MM.1S (cell line): ENCODE measurements around the gene ATAD3A.
A peak's percentile ranks its signal among the peaks of the same experiment; 100 is the strongest.

Experiments
- DNase-seq: peaks from one replicate; pipeline ENCODE4 v3.0.0-alpha.2; 2015
- H2AFZ ChIP-seq: fragments of 300-600 bp; sonication (generic); 2 replicates; pipeline ENCODE4 v1.6.0; 2016; ENCODE audit warnings: antibody characterized with exemption, low read length
- H3F3A ChIP-seq: fragments of 300-600 bp; sonication (generic); 2 replicates; pipeline ENCODE4 v1.6.1; 2016; ENCODE audit warnings: mild to moderate bottlenecking, antibody characterized with exemption, low read length, moderate library complexity, mixed read lengths; ENCODE audit not compliant: insufficient read depth
- H3K27ac ChIP-seq: fragments of 300-600 bp; sonication (generic); 2 replicates; pipeline ENCODE4 v1.5.1; 2016; ENCODE audit warnings: mild to moderate bottlenecking, low read length
- H3K27me3 ChIP-seq: fragments of 300-600 bp; sonication (generic); replicated peaks from 2 replicates; pipeline ENCODE4 v1.6.0; 2016; ENCODE audit warnings: low read length; ENCODE audit not compliant: insufficient read depth
- H3K36me3 ChIP-seq: fragments of 300-600 bp; sonication (generic); replicated peaks from 2 replicates; pipeline ENCODE4 v1.6.1; 2016; ENCODE audit warnings: mild to moderate bottlenecking, low read length, mixed read lengths; ENCODE audit not compliant: insufficient read depth
- H3K4me1 ChIP-seq: fragments of 300-600 bp; sonication (generic); 2 replicates; pipeline ENCODE4 v1.6.1; 2016; ENCODE audit warnings: low read length, mixed read lengths
- H3K4me2 ChIP-seq: fragments of 300-600 bp; sonication (generic); 2 replicates; pipeline ENCODE4 v1.6.0; 2016; ENCODE audit warnings: low read depth, low read length
- H3K4me3 ChIP-seq: fragments of 300-600 bp; sonication (generic); 2 replicates; pipeline ENCODE4 v1.5.1; 2016; ENCODE audit warnings: low read length, mixed read lengths
- H3K79me2 ChIP-seq: fragments of 300-600 bp; sonication (generic); 2 replicates; pipeline ENCODE4 v1.6.1; 2016; ENCODE audit warnings: mixed run types, low read length, mixed read lengths
- H3K9ac ChIP-seq: fragments of 300-600 bp; sonication (generic); 2 replicates; pipeline ENCODE4 v1.6.1; 2016; ENCODE audit warnings: low read length, mixed read lengths
- H3K9me2 ChIP-seq: fragments of 300-600 bp; sonication (generic); replicated peaks from 2 replicates; pipeline ENCODE4 v1.6.1; 2016; ENCODE audit warnings: mild to moderate bottlenecking, low read length, mixed read lengths; ENCODE audit not compliant: insufficient read depth
- H3K9me3 ChIP-seq: fragments of 300-600 bp; sonication (generic); replicated peaks from 2 replicates; pipeline ENCODE4 v1.6.1; 2016; ENCODE audit warnings: mild to moderate bottlenecking, low read length, mixed read lengths; ENCODE audit not compliant: insufficient read depth
- H4K20me1 ChIP-seq: fragments of 300-600 bp; sonication (generic); 2 replicates; pipeline ENCODE4 v1.6.1; 2016; ENCODE audit warnings: mild to moderate bottlenecking, low read length, moderate library complexity, mixed read lengths; ENCODE audit not compliant: insufficient read depth
- CTCF ChIP-seq: fragments of 300-600 bp; sonication (generic); IDR thresholded peaks from 2 replicates; pipeline ENCODE4 v1.5.1; 2016; ENCODE audit warnings: antibody characterized with exemption, low read length, mixed read lengths
- EZH2 ChIP-seq: fragments of 300-600 bp; sonication (generic); optimal IDR thresholded peaks from 2 replicates; pipeline ENCODE3; 2017; ENCODE audit warnings: low read depth, mild to moderate bottlenecking, antibody characterized with exemption, low read length, mixed read lengths
- EZH2phosphoT487 ChIP-seq: fragments of 300-600 bp; sonication (generic); IDR thresholded peaks from 2 replicates; pipeline ENCODE4 v1.6.1; 2018; ENCODE audit warnings: antibody characterized with exemption, low read length

ATAD3A gene

GRCh38 chr1:1547476-1547875 is 35.5 kb downstream of the ATAD3A start:
- H4K20me1 ChIP-seq, result no peaks in the 10 kb centered on the region
- DNase-seq, result no peak
- H3K9me2 ChIP-seq, result no peaks in the 10 kb centered on the region
- TF ChIP-seq CTCF, result no peak
- no peak for TF ChIP-seq EZH2
- no peak for TF ChIP-seq EZH2phosphoT487
- H3K9me3 ChIP-seq, result no peaks in the 10 kb centered on the region
- no peaks in the 10 kb centered on the region for H3K27me3 ChIP-seq
- H3K4me2 ChIP-seq, result no peak overlapping the region
- no peak overlapping the region for H3K9ac ChIP-seq
- no peaks in the 10 kb centered on the region for H3K36me3 ChIP-seq
- H2AFZ ChIP-seq, result no peak overlapping the region
- H3K4me3 ChIP-seq, result no peak overlapping the region
- H3K79me2 ChIP-seq, result 0 out of 2 replicates have a peak, but pooled peaks cover 5% of the 10 kb centered on the region
- no peaks in the 10 kb centered on the region for H3F3A ChIP-seq
- H3K27ac ChIP-seq, result no peak overlapping the region
- H3K4me1 ChIP-seq, result no peaks in the 10 kb centered on the region

- Histone ChIP-seq H3K4me1 (no peaks in the 10 kb centered on the region), H3K9me3 (no peaks in the 10 kb centered on the region), H3K4me3 (no peak overlapping the region), H3K27ac (no peak overlapping the region), H4K20me1 (no peaks in the 10 kb centered on the region), H3K4me2 (no peak overlapping the region), H3K9me2 (no peaks in the 10 kb centered on the region), H3K27me3 (no peaks in the 10 kb centered on the region), H3K9ac (no peak overlapping the region), H2AFZ (no peak overlapping the region), H3K79me2 (0 out of 2 replicates have a peak, but pooled peaks cover 5% of the 10 kb centered on the region), H3F3A (no peaks in the 10 kb centered on the region), H3K36me3 (no peaks in the 10 kb centered on the region)
- no peak for TF ChIP-seq EZH2phosphoT487
- no peak for DNase-seq
Measured at GRCh38 chr1:1548591-1548990, 36.6 kb downstream of the ATAD3A start.

- no peak for DNase-seq
- TF ChIP-seq EZH2 (no peak), EZH2phosphoT487 (no peak), CTCF (no peak)
- Histone ChIP-seq H3K9ac (no peak overlapping the region), H3F3A (no peaks in the 10 kb centered on the region), H2AFZ (no peak overlapping the region), H3K4me2 (no peak overlapping the region), H3K9me2 (no peaks in the 10 kb centered on the region), H3K79me2 (0 out of 2 replicates have a peak, but pooled peaks cover 5% of the 10 kb centered on the region), H4K20me1 (no peaks in the 10 kb centered on the region), H3K4me1 (no peaks in the 10 kb centered on the region), H3K36me3 (no peaks in the 10 kb centered on the region), H3K9me3 (no peaks in the 10 kb centered on the region), H3K27me3 (no peaks in the 10 kb centered on the region), H3K27ac (no peak overlapping the region), H3K4me3 (no peak overlapping the region)
Measured at GRCh38 chr1:1550087-1550486, 38.1 kb downstream of the ATAD3A start.

GRCh38 chr1:1550591-1551432 is 38.9 kb downstream of the ATAD3A start:
- TF ChIP-seq CTCF, result peak; percentile 23; the same call in 1 of the 2 replicates
- no peak for TF ChIP-seq EZH2
- Histone ChIP-seq H4K20me1 (no peaks in the 10 kb centered on the region), H3K9me2 (no peaks in the 10 kb centered on the region), H3K9me3 (no peaks in the 10 kb centered on the region), H3K27ac (no peak overlapping the region), H3K4me2 (no peak overlapping the region), H3K4me3 (no peak overlapping the region), H3K4me1 (no peaks in the 10 kb centered on the region), H3K36me3 (no peaks in the 10 kb centered on the region), H3K79me2 (0 out of 2 replicates have a peak, but pooled peaks cover 8% of the 10 kb centered on the region), H2AFZ (no peak overlapping the region), H3K9ac (no peak overlapping the region), H3K27me3 (no peaks in the 10 kb centered on the region), H3F3A (no peaks in the 10 kb centered on the region)
- DNase-seq, result no peak
